Esophagus squamous epithelium (tissue), 4 donors: ENCODE measurements around the gene FOXE3.

Experiments
- POLR2A ChIP-seq, 4 donors: fragments of 450-650 bp; IDR thresholded peaks; one replicate each; pipeline ENCODE4 v1.6.1; 2017; ENCODE audit warnings: antibody characterized with exemption in 4 of 4, mild to moderate bottlenecking in 4 of 4, moderate library complexity in 3 of 4
- TF ChIP-seq, protein P1 (sequence below), 6 experiments: fragments of 450-650 bp in 4 of 6; fragments of 200-600 bp in 2 of 6; sonication (generic) in 2 of 6; IDR thresholded peaks; one replicate each; pipeline ENCODE4 v1.5.1; 2016 to 2019; ENCODE audit warnings: antibody characterized with exemption in 6 of 6, mild to moderate bottlenecking in 4 of 6, moderate library complexity in 4 of 6

GRCh38 chr1:47444297-47444561 is 28.1 kb downstream of the FOXE3 start:
- TF ChIP-seq, protein P1, sequence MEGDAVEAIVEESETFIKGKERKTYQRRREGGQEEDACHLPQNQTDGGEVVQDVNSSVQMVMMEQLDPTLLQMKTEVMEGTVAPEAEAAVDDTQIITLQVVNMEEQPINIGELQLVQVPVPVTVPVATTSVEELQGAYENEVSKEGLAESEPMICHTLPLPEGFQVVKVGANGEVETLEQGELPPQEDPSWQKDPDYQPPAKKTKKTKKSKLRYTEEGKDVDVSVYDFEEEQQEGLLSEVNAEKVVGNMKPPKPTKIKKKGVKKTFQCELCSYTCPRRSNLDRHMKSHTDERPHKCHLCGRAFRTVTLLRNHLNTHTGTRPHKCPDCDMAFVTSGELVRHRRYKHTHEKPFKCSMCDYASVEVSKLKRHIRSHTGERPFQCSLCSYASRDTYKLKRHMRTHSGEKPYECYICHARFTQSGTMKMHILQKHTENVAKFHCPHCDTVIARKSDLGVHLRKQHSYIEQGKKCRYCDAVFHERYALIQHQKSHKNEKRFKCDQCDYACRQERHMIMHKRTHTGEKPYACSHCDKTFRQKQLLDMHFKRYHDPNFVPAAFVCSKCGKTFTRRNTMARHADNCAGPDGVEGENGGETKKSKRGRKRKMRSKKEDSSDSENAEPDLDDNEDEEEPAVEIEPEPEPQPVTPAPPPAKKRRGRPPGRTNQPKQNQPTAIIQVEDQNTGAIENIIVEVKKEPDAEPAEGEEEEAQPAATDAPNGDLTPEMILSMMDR (IDR thresholded peaks at IDR 0.05): no peak
- no peak for TF ChIP-seq POLR2A (IDR thresholded peaks at IDR 0.05)
